Stimulated activated naive B cell treated with anti-CD40 and anti-IgM and Interleukin-4, amounts not matched to agents 10 μg/mL and 1 μg/mL and 100 μg/mL, for 72 hours (primary cell): ENCODE measurements around the gene MLPH.

ENCODE experiments used
- ATAC-seq, 2 donors: fragments of 150-1000 bp; cut with Tn5 transposase; replicated peaks; 2 replicates each; pipeline ENCODE4 v1.10.0; 2021; ENCODE audit warnings: moderate library complexity in 1 of 2
- DNase-seq: peaks from one replicate; pipeline ENCODE4 v3.0.0; 2021
- H3K27ac Mint-ChIP-seq: one replicate; pipeline ENCODE4 v1.8.0; 2022; ENCODE audit warnings: mild to moderate bottlenecking, mixed read lengths
- H3K27me3 Mint-ChIP-seq, 2 donors: one replicate each; pipeline ENCODE4 v1.8.0; 2022; ENCODE audit warnings: mixed read lengths in 2 of 2
- H3K36me3 Mint-ChIP-seq, 2 donors: one replicate each; pipeline ENCODE4 v1.8.0; 2022; ENCODE audit warnings: mixed read lengths in 2 of 2, mild to moderate bottlenecking in 1 of 2
- H3K4me1 Mint-ChIP-seq, 2 donors: one replicate each; pipeline ENCODE4 v1.8.0; 2022; ENCODE audit warnings: mixed read lengths in 2 of 2, mild to moderate bottlenecking in 1 of 2
- H3K4me3 Mint-ChIP-seq, 2 donors: one replicate each; pipeline ENCODE4 v1.8.0; 2022; ENCODE audit warnings: mild to moderate bottlenecking in 2 of 2, mixed read lengths in 2 of 2, moderate library complexity in 1 of 2
- H3K9me3 Mint-ChIP-seq, 2 donors: one replicate each; pipeline ENCODE4 v1.8.0; 2022; ENCODE audit warnings: mixed read lengths in 2 of 2, mild to moderate bottlenecking in 1 of 2

MLPH gene

DNA sequence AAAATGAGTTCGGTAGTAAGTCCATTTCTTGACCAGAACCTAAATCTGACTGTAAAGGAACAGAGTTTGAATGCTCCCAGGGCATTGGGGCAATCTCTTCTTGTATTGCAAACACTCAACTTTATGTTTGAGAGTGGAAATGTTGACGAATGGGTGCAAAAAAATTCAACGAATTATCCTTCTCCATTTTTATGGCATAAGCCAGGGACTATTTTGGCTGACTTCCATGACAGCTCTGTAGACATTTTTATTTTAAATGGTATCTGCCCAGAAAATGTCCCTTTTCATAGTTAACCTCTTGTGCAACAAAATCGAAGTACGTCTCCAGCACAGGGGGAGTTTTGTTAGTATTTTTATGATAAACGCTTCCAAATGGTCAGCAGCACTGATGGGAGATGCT lies 3.7 kb downstream of the MLPH start:
- DNase-seq = no peak
- peaks cover 19 to 21% of the 10 kb centered on the region in 2 donors for H3K9me3 Mint-ChIP-seq

DNA sequence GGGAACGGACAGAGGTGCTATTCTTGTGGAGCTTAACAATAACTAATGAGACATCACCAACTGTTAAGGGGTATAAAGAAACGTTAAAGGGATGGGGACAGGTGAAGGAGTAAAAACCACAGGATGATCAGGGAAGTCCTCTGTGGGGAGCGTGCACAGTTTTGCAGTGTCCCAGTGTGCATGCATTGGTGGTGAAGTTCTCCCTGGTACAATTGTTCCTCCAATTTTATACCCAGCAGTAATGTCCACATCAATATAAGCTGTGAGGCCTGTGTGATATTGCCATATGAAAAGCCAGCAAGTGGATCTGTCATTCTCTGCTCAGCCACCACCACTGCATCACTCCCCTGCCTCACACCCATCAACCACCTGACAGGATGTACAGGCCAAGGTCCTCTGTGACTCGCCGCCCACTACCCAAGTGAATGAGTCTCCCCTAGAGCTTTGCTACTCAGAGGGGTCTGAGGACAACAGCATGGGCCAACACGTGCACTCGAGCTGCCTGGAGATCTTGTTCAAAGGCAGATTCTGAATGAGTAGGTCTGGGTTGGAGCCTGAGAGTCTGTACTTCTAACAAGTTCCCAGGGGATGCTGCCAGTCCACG lies 4.6 kb downstream of the MLPH start:
- Mint-ChIP-seq H3K4me1 (peaks cover 0 to 1% of the 10 kb centered on the region in 2 donors), H3K27me3 (peaks cover 50 to 73% of the 10 kb centered on the region in 2 donors), H3K4me3 (no peak overlapping the region), H3K9me3 (peaks cover 19 to 21% of the 10 kb centered on the region in 2 donors), H3K27ac (no peak overlapping the region), H3K36me3 (peaks cover 4 to 7% of the 10 kb centered on the region in 2 donors)
- ATAC-seq (no peak), DNase-seq (no peak)

More for the DNA sequence above, 3.7 kb downstream of the MLPH start:
- H3K27ac Mint-ChIP-seq = no peak overlapping the region
- H3K27me3 Mint-ChIP-seq = peaks cover 45 to 74% of the 10 kb centered on the region in 2 donors
- H3K36me3 Mint-ChIP-seq = peaks cover 4 to 7% of the 10 kb centered on the region in 2 donors
- no peak for ATAC-seq
- peaks cover 0 to 1% of the 10 kb centered on the region in 2 donors for H3K4me1 Mint-ChIP-seq
- no peak overlapping the region for H3K4me3 Mint-ChIP-seq

- no peak overlapping the region for H3K4me3 Mint-ChIP-seq
- no peaks in the 10 kb centered on the region for H3K4me1 Mint-ChIP-seq
- H3K9me3 Mint-ChIP-seq = peaks cover 19 to 21% of the 10 kb centered on the region in 2 donors
- H3K27ac Mint-ChIP-seq = no peak overlapping the region
- ATAC-seq = no peak
- no peak for DNase-seq
- peaks cover 48 to 69% of the 10 kb centered on the region in 2 donors for H3K27me3 Mint-ChIP-seq
- peaks cover 4 to 7% of the 10 kb centered on the region in 2 donors for H3K36me3 Mint-ChIP-seq
Observed at GRCh38 chr2:237492137-237492890, 5.3 kb downstream of the MLPH start.

DNA sequence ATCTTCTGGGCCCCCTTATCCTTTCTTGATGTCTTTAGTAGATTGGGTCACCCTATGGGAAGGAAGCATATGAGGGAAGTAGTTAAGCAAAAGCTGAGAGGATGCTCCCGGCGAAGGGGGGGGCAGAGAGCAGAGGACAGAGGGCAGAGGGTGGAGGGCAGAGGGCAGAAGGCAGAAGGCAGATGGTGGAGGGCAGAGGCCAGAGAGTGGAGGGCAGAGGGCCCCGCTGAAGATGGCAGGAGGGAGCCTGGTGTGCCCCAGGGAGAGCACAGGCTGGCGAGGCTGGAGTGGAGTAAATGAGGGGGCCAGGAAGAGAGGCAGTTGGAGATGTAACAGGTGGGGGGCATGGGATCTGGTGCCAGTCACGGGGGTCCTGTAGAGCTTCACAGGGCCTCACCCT lies 7.0 kb downstream of the MLPH start:
- Mint-ChIP-seq H3K27me3 (peaks cover 39 to 65% of the 10 kb centered on the region in 2 donors), H3K4me3 (no peak overlapping the region), H3K4me1 (no peaks in the 10 kb centered on the region), H3K27ac (no peak overlapping the region), H3K9me3 (peaks cover 19 to 21% of the 10 kb centered on the region in 2 donors), H3K36me3 (peaks cover 4 to 7% of the 10 kb centered on the region in 2 donors)
- ATAC-seq (no peak), DNase-seq (no peak)

DNA sequence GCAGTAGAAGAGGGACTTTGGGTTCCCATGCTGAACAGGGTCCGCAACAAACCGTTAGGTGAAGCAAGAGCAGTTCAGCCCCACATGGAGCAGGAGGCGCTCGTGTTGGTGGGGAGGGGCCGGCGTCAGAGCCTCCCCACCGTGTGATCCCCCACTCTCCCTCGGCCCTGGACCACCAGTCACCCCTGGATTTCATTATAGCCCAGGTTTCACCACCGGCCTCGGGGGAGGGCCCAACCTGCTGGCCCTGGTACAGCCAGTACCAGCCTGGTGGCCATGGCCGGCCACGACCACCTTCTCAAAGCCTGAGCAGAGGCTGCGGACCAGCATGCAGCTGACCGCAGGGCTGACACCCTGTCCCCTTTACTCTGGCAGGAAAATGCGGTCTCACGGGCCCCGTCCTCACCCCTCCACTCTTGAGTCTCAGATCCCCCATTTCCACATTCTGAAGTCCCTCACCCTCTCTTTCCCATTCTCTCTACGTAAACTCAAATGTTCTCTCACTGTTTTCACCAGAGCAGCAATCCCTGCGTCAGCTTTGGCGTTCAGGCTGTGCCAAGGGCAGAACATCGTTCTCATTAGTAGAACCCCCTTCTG lies 8.6 kb downstream of the MLPH start:
- no peak for ATAC-seq
- Mint-ChIP-seq H3K4me3 (no peak overlapping the region), H3K4me1 (no peaks in the 10 kb centered on the region), H3K9me3 (peaks cover 19 to 21% of the 10 kb centered on the region in 2 donors), H3K27me3 (peaks cover 37 to 66% of the 10 kb centered on the region in 2 donors), H3K36me3 (peaks cover 4 to 7% of the 10 kb centered on the region in 2 donors), H3K27ac (no peak overlapping the region)
- no peak for DNase-seq

DNA sequence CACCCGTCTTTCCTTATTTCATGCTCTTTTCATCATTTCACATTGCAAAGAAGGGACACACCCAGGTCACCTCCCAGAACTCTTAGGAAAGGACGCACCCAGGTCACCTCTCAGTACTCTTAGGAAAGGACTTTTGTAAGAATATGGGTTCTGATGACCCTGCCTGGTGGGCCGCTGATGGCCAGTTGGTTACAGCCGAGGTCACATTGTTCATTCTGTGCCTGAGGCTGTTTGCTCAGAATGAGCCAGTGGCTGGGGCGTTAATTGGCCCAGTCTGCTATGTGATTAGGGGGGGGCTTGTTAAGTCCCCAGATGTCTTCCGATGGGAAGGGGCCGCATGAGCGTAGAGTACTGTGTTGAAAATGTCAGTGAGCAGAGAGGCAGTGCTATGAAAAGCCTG lies 9.4 kb downstream of the MLPH start:
- peaks cover 42 to 73% of the 10 kb centered on the region in 2 donors for H3K27me3 Mint-ChIP-seq
- no peak overlapping the region for H3K4me3 Mint-ChIP-seq
- H3K9me3 Mint-ChIP-seq = peaks cover 13 to 17% of the 10 kb centered on the region in 2 donors
- no peak overlapping the region for H3K27ac Mint-ChIP-seq
- DNase-seq = no peak
- no peak for ATAC-seq
- H3K4me1 Mint-ChIP-seq = no peaks in the 10 kb centered on the region
- H3K36me3 Mint-ChIP-seq = peaks cover 4 to 7% of the 10 kb centered on the region in 2 donors

DNA sequence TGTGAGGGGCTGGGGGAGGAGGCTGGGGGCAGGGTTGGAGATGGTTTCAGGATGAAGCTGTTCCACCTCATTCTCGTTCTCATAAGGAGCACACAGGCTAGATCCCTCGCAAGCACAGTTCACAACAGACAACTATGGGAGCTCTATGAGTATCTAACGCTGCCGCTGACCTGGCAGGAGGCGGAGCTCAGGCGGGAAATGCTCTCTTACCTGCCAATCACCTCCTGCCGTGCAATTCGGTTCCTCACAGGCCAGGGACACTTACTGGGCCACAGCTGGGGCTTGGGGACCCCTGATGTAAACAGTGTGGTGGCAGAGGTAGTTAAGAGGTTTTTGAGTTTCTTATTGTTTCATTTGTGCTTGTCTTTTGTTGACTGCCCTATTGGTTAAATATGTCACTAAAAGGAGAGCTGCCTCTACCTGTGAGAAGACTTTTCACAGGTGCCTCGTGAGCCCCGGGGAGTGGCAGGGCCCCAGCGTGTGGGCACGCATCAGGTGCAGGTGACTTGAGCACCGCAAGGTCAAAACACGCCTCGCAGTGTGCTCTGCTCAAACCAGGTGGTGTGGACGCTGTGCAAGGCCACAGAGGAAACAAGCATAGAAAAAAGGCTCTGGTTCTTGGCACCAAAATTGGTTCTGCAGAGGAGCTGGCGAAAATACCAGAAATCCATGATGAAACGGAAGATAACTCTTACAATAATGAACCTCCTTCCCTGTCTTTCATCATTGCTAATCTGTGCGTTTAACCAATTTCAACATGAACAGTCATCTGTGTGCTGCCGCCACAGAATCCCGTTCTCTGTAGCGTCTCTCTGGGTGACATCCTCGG lies 10.2 kb downstream of the MLPH start:
- no peak overlapping the region for H3K4me3 Mint-ChIP-seq
- DNase-seq (no peak), ATAC-seq (no peak)
- H3K36me3 Mint-ChIP-seq = peaks cover 0 to 3% of the 10 kb centered on the region in 2 donors
- peaks cover 7 to 9% of the 10 kb centered on the region in 2 donors for H3K9me3 Mint-ChIP-seq
- H3K27me3 Mint-ChIP-seq = peaks cover 42 to 78% of the 10 kb centered on the region in 2 donors
- H3K4me1 Mint-ChIP-seq = no peaks in the 10 kb centered on the region
- H3K27ac Mint-ChIP-seq = no peak overlapping the region

DNA sequence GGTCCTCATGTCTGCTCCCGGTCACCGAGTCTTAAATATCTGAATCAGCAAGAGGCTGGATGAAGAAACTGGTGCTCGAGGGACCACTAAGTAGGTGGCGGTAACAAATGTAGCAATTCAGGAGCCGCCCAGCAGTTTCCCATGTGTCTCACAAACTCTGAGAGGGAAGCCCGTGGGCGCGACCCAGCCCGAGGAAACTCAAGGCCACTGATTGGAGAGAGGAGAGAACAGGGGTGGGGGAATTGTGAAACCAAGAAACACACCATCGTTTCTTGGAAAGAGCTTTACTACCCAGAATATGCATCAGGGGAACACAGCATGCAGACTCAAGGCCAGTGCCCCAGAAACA lies 10.8 kb downstream of the MLPH start:
- Mint-ChIP-seq H3K27ac (no peak overlapping the region), H3K36me3 (no peaks in the 10 kb centered on the region), H3K4me1 (no peaks in the 10 kb centered on the region), H3K9me3 (peaks cover 4 to 5% of the 10 kb centered on the region in 2 donors), H3K4me3 (no peak overlapping the region), H3K27me3 (peaks cover 39 to 75% of the 10 kb centered on the region in 2 donors)
- ATAC-seq = no peak
- DNase-seq = no peak

DNA sequence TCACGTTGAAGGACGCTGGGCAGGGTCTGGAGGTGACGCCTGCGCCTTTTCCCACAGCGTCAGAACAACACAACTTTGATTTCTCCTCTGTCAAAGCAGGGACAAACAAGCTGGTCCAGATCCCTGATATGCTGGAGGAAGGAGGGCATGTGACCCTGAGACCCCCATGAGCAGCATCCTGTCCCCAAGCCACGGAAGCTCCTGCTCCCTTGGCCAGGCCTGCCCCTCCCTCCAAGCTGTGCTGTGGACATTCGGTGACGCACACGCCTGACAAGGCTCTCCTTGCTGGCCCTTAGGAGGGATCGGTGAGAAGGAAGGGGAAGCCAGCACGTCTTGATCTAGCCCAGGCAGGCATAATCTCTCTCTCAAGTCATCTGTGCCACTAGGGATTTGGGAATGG lies 11.3 kb downstream of the MLPH start:
- H3K27ac Mint-ChIP-seq = no peak overlapping the region
- DNase-seq = no peak
- ATAC-seq = no peak
- no peaks in the 10 kb centered on the region for H3K4me1 Mint-ChIP-seq
- H3K4me3 Mint-ChIP-seq = no peak overlapping the region
- peaks cover 0 to under 1% of the 10 kb centered on the region in 2 donors for H3K9me3 Mint-ChIP-seq
- H3K36me3 Mint-ChIP-seq = no peaks in the 10 kb centered on the region
- H3K27me3 Mint-ChIP-seq = peaks cover 36 to 70% of the 10 kb centered on the region in 2 donors

DNA sequence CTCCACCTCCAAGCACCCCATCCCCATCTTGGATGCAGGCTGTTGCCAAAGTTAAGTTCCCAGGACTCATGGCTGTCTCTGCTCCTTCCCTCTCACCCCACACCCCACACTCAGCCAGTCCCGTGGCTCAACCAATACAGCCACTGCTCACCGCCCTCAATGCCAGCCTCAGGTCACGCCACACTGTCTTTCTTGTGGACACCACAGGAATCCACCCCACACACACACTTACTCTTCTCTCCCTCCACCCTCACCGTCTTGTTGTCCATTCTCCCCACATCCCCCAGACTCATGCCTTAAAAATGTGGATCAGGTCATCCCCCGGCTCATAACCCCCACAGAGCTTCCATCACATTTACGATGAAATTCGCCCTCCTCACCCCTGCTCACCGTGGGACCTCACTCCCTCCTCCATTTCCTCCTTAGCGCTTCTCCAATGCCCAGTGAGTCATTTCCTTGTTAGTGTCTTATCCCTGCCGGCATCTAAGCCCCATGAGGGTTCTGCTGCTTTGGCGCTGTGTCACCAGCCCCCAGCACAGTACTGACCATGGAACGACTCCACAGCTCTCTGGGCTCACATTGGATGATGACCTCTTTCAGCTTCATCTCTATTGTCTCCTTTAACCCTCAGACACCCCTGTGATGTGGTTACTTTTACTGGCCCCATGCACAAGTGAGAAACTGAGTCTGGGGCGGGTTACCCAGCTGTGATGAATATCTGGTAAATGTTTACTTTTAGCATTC lies 13.8 kb downstream of the MLPH start:
- H3K4me3 Mint-ChIP-seq = no peak overlapping the region
- DNase-seq = no peak

DNA sequence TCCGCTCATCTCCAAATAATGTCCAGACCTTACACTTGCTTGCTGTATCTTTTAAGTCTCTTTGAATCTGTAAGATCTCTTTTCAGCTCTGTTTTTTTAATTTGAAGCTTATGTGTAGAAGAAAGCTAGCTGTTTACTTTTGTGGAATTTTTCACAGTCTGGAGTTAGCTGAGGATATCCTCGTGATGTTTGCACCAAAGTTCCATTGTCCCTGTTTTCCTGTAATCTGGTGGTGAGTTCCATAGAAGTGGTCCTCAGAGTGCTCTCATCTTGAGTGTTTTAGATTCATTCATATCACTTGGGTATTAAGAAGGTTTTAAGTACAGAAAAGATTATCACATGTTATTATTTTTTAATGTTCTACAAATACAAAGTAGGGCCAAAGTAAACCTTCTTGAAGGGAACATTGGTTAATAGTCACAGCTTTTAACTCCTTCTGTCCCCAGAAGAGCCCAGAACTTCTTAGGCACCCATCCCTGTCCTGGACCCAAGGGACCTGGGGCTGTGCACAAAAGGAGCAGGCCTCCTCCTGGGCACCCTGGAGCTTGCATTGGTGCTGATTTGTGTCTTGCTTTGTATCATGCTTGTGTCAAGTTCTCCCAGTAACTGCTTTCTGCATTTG lies 15.0 kb downstream of the MLPH start:
- no peaks in the 10 kb centered on the region for H3K36me3 Mint-ChIP-seq
- no peak for DNase-seq

More for the DNA sequence above, 13.8 kb downstream of the MLPH start:
- no peaks in the 10 kb centered on the region for H3K36me3 Mint-ChIP-seq
- no peak for ATAC-seq
- H3K27me3 Mint-ChIP-seq = peaks cover 43 to 63% of the 10 kb centered on the region in 2 donors
- no peaks in the 10 kb centered on the region for H3K9me3 Mint-ChIP-seq
- no peaks in the 10 kb centered on the region for H3K4me1 Mint-ChIP-seq
- H3K27ac Mint-ChIP-seq = no peak overlapping the region

GRCh38 chr2:237503201-237503600 lies 16.1 kb downstream of the MLPH start:
- DNase-seq = no peak
- Mint-ChIP-seq H3K27me3 (peaks cover 39 to 61% of the 10 kb centered on the region in 2 donors), H3K4me3 (no peak overlapping the region), H3K27ac (no peak overlapping the region), H3K4me1 (no peaks in the 10 kb centered on the region), H3K9me3 (no peaks in the 10 kb centered on the region), H3K36me3 (no peaks in the 10 kb centered on the region)
- no peak for ATAC-seq

More for the DNA sequence above, 15.0 kb downstream of the MLPH start:
- Mint-ChIP-seq H3K27ac (no peak overlapping the region), H3K4me1 (no peaks in the 10 kb centered on the region), H3K4me3 (no peak overlapping the region), H3K27me3 (peaks cover 36 to 62% of the 10 kb centered on the region in 2 donors), H3K9me3 (no peaks in the 10 kb centered on the region)
- ATAC-seq = no peak

- H3K27me3 Mint-ChIP-seq = peaks cover 33 to 51% of the 10 kb centered on the region in 2 donors
- no peak overlapping the region for H3K27ac Mint-ChIP-seq
Observed at GRCh38 chr2:237505188-237505939, 18.3 kb downstream of the MLPH start.

More at GRCh38 chr2:237505188-237505939, 18.3 kb downstream of the MLPH start:
- Mint-ChIP-seq H3K9me3 (no peaks in the 10 kb centered on the region), H3K4me3 (no peak overlapping the region), H3K4me1 (no peaks in the 10 kb centered on the region), H3K36me3 (no peaks in the 10 kb centered on the region)
- ATAC-seq (no peak), DNase-seq (no peak)
